GM23338 (cell line): ENCODE data around the gene SLC37A2.

ENCODE experiments used
- CREB1 ChIP-seq: fragments of 250-450 bp; sonication (Bioruptor Pico); IDR thresholded peaks from 2 replicates; pipeline ENCODE4 v1.5.0; 2020; ENCODE audit warnings: low read depth, mild to moderate bottlenecking, moderate library complexity
- EZH2 ChIP-seq: fragments of 200-600 bp; sonication (generic); IDR thresholded peaks from one replicate; pipeline ENCODE4 v1.8.0; 2017; ENCODE audit warnings: antibody characterized with exemption, mild to moderate bottlenecking, low read depth; ENCODE audit not compliant: unreplicated experiment
- EZH2phosphoT487 ChIP-seq: fragments of 200-600 bp; sonication (generic); IDR thresholded peaks from one replicate; pipeline ENCODE4 v1.8.1; 2018; ENCODE audit warnings: antibody characterized with exemption; ENCODE audit not compliant: unreplicated experiment
- POLR2AphosphoS5 ChIP-seq: IDR thresholded peaks from 2 replicates; pipeline ENCODE4 v1.6.1; 2016; ENCODE audit warnings: antibody characterized with exemption, low read depth
- TF ChIP-seq, protein P1 (sequence below), 2 experiments: fragments of 200-600 bp in 1 of 2; sonication (generic) in 1 of 2; conservative IDR thresholded peaks; 2 replicates each; pipeline versions ENCODE4 v1.5.1 to v1.6.1; 2016 to 2017; ENCODE audit warnings: antibody characterized with exemption in 2 of 2, low read depth in 2 of 2, mild to moderate bottlenecking in 2 of 2, moderate library complexity in 1 of 2
- TF ChIP-seq, protein P2 (sequence below): IDR thresholded peaks from one replicate; pipeline ENCODE4 v1.6.1; 2018; ENCODE audit warnings: antibody characterized with exemption; ENCODE audit not compliant: unreplicated experiment
- TF ChIP-seq, protein P3 (sequence below): IDR thresholded peaks from 2 replicates; pipeline ENCODE4 v1.6.1; 2016; ENCODE audit warnings: antibody characterized with exemption

DNA sequence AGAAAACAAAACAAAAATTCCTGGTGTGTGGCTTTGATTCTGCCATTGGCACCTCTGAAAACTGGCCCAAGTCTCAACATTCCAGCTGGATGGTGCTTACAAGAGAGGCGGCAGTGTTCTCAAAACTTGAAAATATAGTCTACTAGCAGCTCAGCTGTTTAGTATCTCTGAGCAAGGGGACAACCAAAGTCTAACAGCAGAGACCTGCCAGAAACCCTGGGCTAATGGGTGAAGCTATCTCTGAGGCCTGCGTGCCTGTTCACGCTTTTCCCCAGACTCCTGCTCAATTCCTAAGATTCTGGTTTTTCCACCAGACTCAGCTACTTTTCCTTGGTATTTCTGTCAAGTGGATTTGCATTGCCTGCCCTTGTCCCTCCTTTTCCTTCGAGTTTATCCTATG, 30.4 kb downstream of the SLC37A2 start:
- TF ChIP-seq EZH2, result no peak
- no peak for TF ChIP-seq POLR2AphosphoS5
- TF ChIP-seq CREB1 (CRISPR knock-in tag), result no peak
- TF ChIP-seq, protein P1, sequence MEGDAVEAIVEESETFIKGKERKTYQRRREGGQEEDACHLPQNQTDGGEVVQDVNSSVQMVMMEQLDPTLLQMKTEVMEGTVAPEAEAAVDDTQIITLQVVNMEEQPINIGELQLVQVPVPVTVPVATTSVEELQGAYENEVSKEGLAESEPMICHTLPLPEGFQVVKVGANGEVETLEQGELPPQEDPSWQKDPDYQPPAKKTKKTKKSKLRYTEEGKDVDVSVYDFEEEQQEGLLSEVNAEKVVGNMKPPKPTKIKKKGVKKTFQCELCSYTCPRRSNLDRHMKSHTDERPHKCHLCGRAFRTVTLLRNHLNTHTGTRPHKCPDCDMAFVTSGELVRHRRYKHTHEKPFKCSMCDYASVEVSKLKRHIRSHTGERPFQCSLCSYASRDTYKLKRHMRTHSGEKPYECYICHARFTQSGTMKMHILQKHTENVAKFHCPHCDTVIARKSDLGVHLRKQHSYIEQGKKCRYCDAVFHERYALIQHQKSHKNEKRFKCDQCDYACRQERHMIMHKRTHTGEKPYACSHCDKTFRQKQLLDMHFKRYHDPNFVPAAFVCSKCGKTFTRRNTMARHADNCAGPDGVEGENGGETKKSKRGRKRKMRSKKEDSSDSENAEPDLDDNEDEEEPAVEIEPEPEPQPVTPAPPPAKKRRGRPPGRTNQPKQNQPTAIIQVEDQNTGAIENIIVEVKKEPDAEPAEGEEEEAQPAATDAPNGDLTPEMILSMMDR (conservative IDR thresholded peaks at IDR 0.05; ENCODE audit: low read depth in 2 of 2), result no peak
- TF ChIP-seq, protein P2, sequence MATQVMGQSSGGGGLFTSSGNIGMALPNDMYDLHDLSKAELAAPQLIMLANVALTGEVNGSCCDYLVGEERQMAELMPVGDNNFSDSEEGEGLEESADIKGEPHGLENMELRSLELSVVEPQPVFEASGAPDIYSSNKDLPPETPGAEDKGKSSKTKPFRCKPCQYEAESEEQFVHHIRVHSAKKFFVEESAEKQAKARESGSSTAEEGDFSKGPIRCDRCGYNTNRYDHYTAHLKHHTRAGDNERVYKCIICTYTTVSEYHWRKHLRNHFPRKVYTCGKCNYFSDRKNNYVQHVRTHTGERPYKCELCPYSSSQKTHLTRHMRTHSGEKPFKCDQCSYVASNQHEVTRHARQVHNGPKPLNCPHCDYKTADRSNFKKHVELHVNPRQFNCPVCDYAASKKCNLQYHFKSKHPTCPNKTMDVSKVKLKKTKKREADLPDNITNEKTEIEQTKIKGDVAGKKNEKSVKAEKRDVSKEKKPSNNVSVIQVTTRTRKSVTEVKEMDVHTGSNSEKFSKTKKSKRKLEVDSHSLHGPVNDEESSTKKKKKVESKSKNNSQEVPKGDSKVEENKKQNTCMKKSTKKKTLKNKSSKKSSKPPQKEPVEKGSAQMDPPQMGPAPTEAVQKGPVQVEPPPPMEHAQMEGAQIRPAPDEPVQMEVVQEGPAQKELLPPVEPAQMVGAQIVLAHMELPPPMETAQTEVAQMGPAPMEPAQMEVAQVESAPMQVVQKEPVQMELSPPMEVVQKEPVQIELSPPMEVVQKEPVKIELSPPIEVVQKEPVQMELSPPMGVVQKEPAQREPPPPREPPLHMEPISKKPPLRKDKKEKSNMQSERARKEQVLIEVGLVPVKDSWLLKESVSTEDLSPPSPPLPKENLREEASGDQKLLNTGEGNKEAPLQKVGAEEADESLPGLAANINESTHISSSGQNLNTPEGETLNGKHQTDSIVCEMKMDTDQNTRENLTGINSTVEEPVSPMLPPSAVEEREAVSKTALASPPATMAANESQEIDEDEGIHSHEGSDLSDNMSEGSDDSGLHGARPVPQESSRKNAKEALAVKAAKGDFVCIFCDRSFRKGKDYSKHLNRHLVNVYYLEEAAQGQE, result no peak
- no peak for TF ChIP-seq EZH2phosphoT487
- TF ChIP-seq, protein P3, sequence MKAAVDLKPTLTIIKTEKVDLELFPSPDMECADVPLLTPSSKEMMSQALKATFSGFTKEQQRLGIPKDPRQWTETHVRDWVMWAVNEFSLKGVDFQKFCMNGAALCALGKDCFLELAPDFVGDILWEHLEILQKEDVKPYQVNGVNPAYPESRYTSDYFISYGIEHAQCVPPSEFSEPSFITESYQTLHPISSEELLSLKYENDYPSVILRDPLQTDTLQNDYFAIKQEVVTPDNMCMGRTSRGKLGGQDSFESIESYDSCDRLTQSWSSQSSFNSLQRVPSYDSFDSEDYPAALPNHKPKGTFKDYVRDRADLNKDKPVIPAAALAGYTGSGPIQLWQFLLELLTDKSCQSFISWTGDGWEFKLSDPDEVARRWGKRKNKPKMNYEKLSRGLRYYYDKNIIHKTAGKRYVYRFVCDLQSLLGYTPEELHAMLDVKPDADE, result no peak
